Cardiac muscle cell (in vitro differentiated cells and primary cell): ENCODE data around the gene DLGAP1. TPM values are rescaled to one million over a fixed set of nuclear protein-coding genes. Genes with fewer than 3 reads are reported as not detected.

Source experiments
- DNase-seq, 2 donors: peaks; one replicate each; pipeline versions ENCODE4 v3.0.0 to v3.0.0-alpha.2; 2010 to 2017; ENCODE audit warnings: low read depth in 1 of 2, low spot score in 1 of 2
- H3K27ac ChIP-seq: fragments of 200-600 bp; sonication (generic); 2 replicates; pipeline ENCODE4 v1.5.1; 2016
- H3K27me3 ChIP-seq: fragments of 200-600 bp; sonication (generic); 2 replicates; pipeline ENCODE4 v1.6.0; 2016; ENCODE audit warnings: control low read depth
- H3K36me3 ChIP-seq: fragments of 200-600 bp; sonication (generic); 2 replicates; pipeline ENCODE4 v1.5.1; 2016; ENCODE audit warnings: control low read depth
- H3K4me1 ChIP-seq: fragments of 200-600 bp; sonication (generic); 2 replicates; pipeline ENCODE4 v1.8.1; 2017; ENCODE audit warnings: low read depth, mild to moderate bottlenecking, mixed run types
- H3K4me3 ChIP-seq: fragments of 200-600 bp; sonication (generic); 2 replicates; pipeline ENCODE4 v1.5.1; 2016; ENCODE audit warnings: mild to moderate bottlenecking
- H3K9me3 ChIP-seq: fragments of 200-600 bp; sonication (generic); 2 replicates; pipeline ENCODE4 v1.5.1; 2017; ENCODE audit warnings: low read depth, mild to moderate bottlenecking, control low read depth
- CTCF ChIP-seq: IDR thresholded peaks from 2 replicates; pipeline ENCODE4 v1.5.1; 2012; ENCODE audit warnings: low read depth, mild to moderate bottlenecking, low read length
- polyA plus RNA-seq: library from polyadenylated mRNA; unstranded; fragments of >200 nt; fragmentation: Nextera tagmentation; extraction: Ambion mirVana; gene quantifications from 2 replicates; pipeline ENCODE4 v1.2.1, GENCODE V29; 2016
- total RNA-seq: library from RNA; depleted of rRNA; stranded (reverse); fragments of >200 nt; gene quantifications from 2 replicates; pipeline ENCODE4 v1.2.3, GENCODE V29; 2016

DLGAP1 gene
- total and polyA plus RNA-seq, 2 experiments from 2014 or later = 2.5 to 7.9 TPM

DNA sequence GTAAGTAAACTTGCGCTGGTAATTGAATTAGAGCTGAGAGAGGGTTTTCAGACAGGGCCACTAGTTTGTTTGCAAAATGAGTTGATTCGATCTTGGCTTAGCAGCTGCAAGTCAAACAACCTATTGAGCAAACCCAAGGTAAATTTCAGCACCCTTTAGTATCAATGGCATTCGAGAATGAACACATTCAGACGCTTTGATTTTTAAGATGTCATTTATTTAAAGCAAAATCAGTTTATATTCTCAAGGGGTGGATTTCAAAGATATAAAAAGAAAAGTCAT, 960.9 kb downstream of the DLGAP1 start:
- DNase-seq = no peak
- no peak for TF ChIP-seq CTCF
- peaks cover 11% of the 10 kb centered on the region for H3K27me3 ChIP-seq
- H3K9me3 ChIP-seq = no peaks in the 10 kb centered on the region
- no peak overlapping the region for H3K4me3 ChIP-seq
- no peak overlapping the region for H3K27ac ChIP-seq
- H3K36me3 ChIP-seq = no peaks in the 10 kb centered on the region
- H3K4me1 ChIP-seq = no peaks in the 10 kb centered on the region

- H3K4me1 ChIP-seq = no peaks in the 10 kb centered on the region
- no peaks in the 10 kb centered on the region for H3K36me3 ChIP-seq
- no peak for DNase-seq
- TF ChIP-seq CTCF = no peak
- peaks cover 7% of the 10 kb centered on the region for H3K27me3 ChIP-seq
- H3K27ac ChIP-seq = no peak overlapping the region
- no peaks in the 10 kb centered on the region for H3K9me3 ChIP-seq
- H3K4me3 ChIP-seq = no peak overlapping the region
Observed at GRCh38 chr18:3493501-3494244, 961.4 kb downstream of the DLGAP1 start.

DNA sequence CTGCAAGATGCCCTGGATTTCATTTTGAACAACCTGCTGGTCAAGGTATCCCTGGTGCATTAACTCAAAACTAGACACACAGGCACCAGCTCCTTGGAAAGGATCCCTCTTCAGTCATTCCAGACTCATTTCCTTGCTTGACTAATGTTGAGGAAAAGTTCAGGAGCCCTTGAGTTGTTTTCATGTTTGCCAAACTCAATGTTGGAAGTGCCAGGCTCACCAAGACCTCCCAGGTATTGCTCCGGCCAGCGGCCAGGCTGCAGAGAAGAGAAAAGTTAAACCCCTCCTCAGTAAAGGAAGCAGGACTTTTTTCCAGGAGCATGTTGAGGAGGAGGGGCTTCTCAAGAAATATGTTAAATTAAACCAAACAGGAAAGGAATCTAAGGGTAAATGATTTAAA, 962.4 kb downstream of the DLGAP1 start:
- H3K9me3 ChIP-seq = no peaks in the 10 kb centered on the region
- no peaks in the 10 kb centered on the region for H3K4me1 ChIP-seq
- H3K27me3 ChIP-seq = no peaks in the 10 kb centered on the region
- no peaks in the 10 kb centered on the region for H3K36me3 ChIP-seq
- H3K27ac ChIP-seq = no peak overlapping the region
- no peak for TF ChIP-seq CTCF
- DNase-seq = no peak
- H3K4me3 ChIP-seq = no peak overlapping the region

DNA sequence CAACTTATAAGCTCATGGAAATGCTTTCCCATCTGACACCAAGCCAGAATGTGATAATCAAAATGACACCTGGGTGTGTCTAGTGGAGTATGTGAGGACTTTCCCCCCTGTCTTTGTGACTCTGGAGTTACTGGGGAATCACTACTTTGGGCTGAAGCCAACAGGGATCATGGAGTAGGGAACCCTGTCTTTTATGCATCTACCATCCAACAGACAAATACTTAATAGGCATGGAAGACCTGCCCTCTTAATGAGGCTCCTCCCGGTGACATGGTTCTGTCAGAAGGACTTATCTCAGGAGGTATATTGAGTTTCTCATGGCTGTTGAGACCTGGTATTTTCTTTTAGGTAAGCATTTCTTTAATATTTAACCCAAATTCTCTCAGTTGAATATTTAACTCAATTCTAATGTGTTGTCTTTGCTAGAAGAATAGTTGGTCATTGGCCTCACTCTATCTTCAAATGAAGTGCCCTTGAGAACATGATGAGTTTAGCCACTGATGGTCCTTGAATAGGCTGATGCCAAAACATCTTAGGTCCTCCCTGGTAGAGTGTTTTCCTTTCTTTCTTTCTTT, 963.0 kb downstream of the DLGAP1 start:
- no peaks in the 10 kb centered on the region for H3K27me3 ChIP-seq

GRCh38 chr18:3489462-3489861, 965.6 kb downstream of the DLGAP1 start:
- Histone ChIP-seq H3K27ac (no peak overlapping the region), H3K4me3 (no peak overlapping the region), H3K9me3 (no peaks in the 10 kb centered on the region), H3K36me3 (no peaks in the 10 kb centered on the region), H3K27me3 (no peaks in the 10 kb centered on the region), H3K4me1 (no peaks in the 10 kb centered on the region)
- no peak for TF ChIP-seq CTCF
- no peak for DNase-seq

More for the DNA sequence above, 963.0 kb downstream of the DLGAP1 start:
- H3K27ac ChIP-seq = no peak overlapping the region
- no peaks in the 10 kb centered on the region for H3K9me3 ChIP-seq
- H3K4me1 ChIP-seq = no peaks in the 10 kb centered on the region
- no peak for DNase-seq
- no peak overlapping the region for H3K4me3 ChIP-seq
- H3K36me3 ChIP-seq = no peaks in the 10 kb centered on the region
- TF ChIP-seq CTCF = no peak
